Uterus (tissue), 4 donors: ENCODE results near the gene ANOS1. TPM values are rescaled to one million over a fixed set of nuclear protein-coding genes. Genes with fewer than 3 reads are reported as not detected.

ENCODE experiments used
- DNase-seq, 2 donors: peaks; one replicate each; pipeline ENCODE4 v3.0.0-alpha.2; 2019 to 2020
- H3K27ac ChIP-seq, 2 donors: fragments of 200-600 bp; sonication (generic); 1 replicate in 1 of 2; 2 replicates in 1 of 2; pipeline ENCODE4 v1.5.1; 2016 to 2018
- H3K27me3 ChIP-seq, 2 donors: fragments of 200-600 bp; sonication (generic); one replicate each; pipeline ENCODE4 v1.5.1; 2018 to 2019; ENCODE audit warnings: control low read depth in 1 of 2
- H3K36me3 ChIP-seq, 2 donors: fragments of 200-600 bp; sonication (generic); one replicate each; pipeline ENCODE4 v1.5.1; 2019; ENCODE audit warnings: control low read depth in 1 of 2
- H3K4me1 ChIP-seq, 2 donors: fragments of 200-600 bp; sonication (generic); one replicate each; pipeline ENCODE4 v1.5.1; 2018 to 2019; ENCODE audit warnings: control low read depth in 1 of 2
- H3K4me3 ChIP-seq, 2 donors: fragments of 200-600 bp; sonication (generic); 1 replicate in 1 of 2; 2 replicates in 1 of 2; pipeline ENCODE4 v1.5.1; 2018 to 2019; ENCODE audit warnings: mild to moderate bottlenecking in 1 of 2
- H3K9me3 ChIP-seq, 2 donors: fragments of 200-600 bp; sonication (generic); one replicate each; pipeline ENCODE4 v1.5.1; 2019; ENCODE audit warnings: control low read depth in 1 of 2
- POLR2A ChIP-seq, 2 donors: fragments of 450-650 bp; IDR thresholded peaks; one replicate each; pipeline ENCODE4 v1.6.1; 2016; ENCODE audit warnings: antibody characterized with exemption in 2 of 2, mild to moderate bottlenecking in 1 of 2, moderate library complexity in 1 of 2
- intact Hi-C: fragments of 100-400 bp; cut with DNase I; formaldehyde crosslinking; loops from one replicate; pipeline ENCODE4 v1.15.1; 2023; ENCODE audit warnings: low total_unique reads
- total RNA-seq, 4 donors: library from RNA; depleted of rRNA in 3 of 4; stranded (reverse); fragments of >200 nt in 3 of 4; gene quantifications; one replicate each; pipeline versions ENCODE4 v1.1.0 to v1.2.4, GENCODE V29; 2014 to 2023
- TF ChIP-seq, protein P1 (sequence below), 4 experiments: fragments of 200-600 bp in 2 of 4; fragments of 450-650 bp in 2 of 4; sonication (generic) in 2 of 4; IDR thresholded peaks; one replicate each; pipeline ENCODE4 v1.5.1; 2016 to 2019; ENCODE audit warnings: antibody characterized with exemption in 4 of 4, mild to moderate bottlenecking in 2 of 4, moderate library complexity in 1 of 4
- donor health status: DM: yes; HTN: yes; CAD: no.

ANOS1 gene
- total RNA-seq, 4 donors from 2014 or later, result 0.26 to 10.6 (median 1.2) TPM

DNA sequence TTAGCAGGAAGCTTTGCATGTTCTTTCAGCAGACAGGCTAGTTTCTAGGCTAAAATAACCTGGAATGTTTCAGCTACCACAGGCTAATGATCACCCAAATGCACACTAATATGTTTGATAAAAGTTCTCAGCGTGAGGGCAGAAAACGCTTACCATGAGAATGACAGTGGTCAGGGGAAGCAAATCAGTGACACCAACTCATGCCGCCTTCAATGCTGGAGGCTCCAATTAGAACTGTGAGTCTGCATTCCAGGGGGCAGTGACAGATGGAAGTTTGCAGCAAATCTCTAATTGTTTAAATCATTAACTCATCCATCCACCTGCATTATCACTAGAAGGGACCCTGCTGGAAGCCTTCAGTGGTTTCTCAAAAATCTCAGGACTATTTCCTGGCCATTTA is 43.2 kb downstream of the ANOS1 start:
- H3K9me3 ChIP-seq, result no peaks in the 10 kb centered on the region
- no peaks in the 10 kb centered on the region for H3K36me3 ChIP-seq
- H3K27ac ChIP-seq, result no peak overlapping the region
- no peak overlapping the region for H3K4me3 ChIP-seq
- H3K27me3 ChIP-seq, result no peaks in the 10 kb centered on the region
- no peak for TF ChIP-seq POLR2A (IDR thresholded peaks at IDR 0.05)
- TF ChIP-seq, protein P1, sequence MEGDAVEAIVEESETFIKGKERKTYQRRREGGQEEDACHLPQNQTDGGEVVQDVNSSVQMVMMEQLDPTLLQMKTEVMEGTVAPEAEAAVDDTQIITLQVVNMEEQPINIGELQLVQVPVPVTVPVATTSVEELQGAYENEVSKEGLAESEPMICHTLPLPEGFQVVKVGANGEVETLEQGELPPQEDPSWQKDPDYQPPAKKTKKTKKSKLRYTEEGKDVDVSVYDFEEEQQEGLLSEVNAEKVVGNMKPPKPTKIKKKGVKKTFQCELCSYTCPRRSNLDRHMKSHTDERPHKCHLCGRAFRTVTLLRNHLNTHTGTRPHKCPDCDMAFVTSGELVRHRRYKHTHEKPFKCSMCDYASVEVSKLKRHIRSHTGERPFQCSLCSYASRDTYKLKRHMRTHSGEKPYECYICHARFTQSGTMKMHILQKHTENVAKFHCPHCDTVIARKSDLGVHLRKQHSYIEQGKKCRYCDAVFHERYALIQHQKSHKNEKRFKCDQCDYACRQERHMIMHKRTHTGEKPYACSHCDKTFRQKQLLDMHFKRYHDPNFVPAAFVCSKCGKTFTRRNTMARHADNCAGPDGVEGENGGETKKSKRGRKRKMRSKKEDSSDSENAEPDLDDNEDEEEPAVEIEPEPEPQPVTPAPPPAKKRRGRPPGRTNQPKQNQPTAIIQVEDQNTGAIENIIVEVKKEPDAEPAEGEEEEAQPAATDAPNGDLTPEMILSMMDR (IDR thresholded peaks at IDR 0.05), result no peak
- no peak for DNase-seq
- intact Hi-C loops, result no loop called here
- H3K4me1 ChIP-seq, result no peaks in the 10 kb centered on the region

DNA sequence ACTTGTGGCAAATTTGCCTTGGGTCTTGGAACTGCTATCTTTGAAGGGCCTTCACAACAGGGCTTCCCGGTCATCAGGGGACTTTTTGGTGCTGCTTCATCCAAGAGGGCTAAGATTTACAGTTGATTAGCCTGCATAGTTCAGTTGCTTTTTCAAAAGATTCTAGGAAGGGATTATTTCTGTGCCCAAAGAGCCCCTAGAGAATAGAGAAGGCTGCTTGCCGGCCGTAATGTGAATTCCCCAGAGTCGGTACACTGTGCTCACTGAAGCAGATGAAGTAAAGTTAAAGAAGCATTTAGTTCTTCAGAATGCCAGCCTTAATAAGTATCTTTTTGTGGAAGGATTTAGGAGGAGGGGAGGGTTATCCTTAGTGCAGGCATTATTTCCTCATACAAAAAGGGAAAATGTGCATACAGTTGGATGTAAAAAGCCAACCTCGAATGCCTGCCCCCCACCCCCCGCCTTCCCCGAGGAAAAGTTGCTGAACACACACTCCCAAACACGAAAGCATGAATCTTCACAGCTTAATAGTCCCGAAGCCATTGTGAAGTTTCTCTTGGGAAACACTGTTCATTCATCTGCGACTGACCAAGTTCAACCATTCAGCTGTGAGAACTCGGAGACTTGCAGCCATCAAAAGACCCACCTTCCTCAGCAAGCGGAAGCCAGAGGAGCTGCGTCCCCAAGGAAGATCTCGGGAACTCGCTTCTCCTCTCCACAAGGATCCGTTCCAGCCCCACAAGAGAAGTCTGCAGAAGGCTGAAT is 47.6 kb downstream of the ANOS1 start:
- Histone ChIP-seq H3K4me3 (no peak overlapping the region), H3K27ac (no peak overlapping the region), H3K4me1 (no peaks in the 10 kb centered on the region), H3K27me3 (no peaks in the 10 kb centered on the region), H3K9me3 (no peaks in the 10 kb centered on the region), H3K36me3 (no peaks in the 10 kb centered on the region)
- no peak for DNase-seq
- intact Hi-C loops, result no loop called here
- TF ChIP-seq, protein P1 (IDR thresholded peaks at IDR 0.05), result no peak
- TF ChIP-seq POLR2A (IDR thresholded peaks at IDR 0.05), result no peak

DNA sequence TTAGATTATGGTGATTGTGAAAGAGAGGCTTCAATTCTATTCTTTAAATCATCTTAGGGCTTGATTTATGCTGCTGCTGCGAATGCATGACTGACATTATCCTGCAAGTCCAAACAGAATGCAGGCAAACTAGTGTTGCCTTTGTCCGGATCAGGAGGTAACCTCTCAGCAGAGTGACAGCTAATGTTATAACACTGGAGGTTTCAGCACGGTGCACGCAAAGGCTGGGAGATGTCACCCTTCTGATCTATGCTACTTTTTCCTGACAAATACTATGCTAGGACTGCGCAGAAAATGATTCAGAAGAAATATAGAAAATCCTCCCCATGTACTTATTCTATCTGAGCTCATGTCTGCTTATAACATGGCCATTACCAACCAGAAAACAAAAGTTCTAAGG is 48.2 kb downstream of the ANOS1 start:
- Histone ChIP-seq H3K27ac (no peak overlapping the region), H3K4me3 (no peak overlapping the region), H3K27me3 (no peaks in the 10 kb centered on the region), H3K36me3 (no peaks in the 10 kb centered on the region), H3K9me3 (no peaks in the 10 kb centered on the region), H3K4me1 (no peaks in the 10 kb centered on the region)
- no peak for TF ChIP-seq POLR2A (IDR thresholded peaks at IDR 0.05)
- DNase-seq, result no peak
- intact Hi-C loops, result no loop called here

DNA sequence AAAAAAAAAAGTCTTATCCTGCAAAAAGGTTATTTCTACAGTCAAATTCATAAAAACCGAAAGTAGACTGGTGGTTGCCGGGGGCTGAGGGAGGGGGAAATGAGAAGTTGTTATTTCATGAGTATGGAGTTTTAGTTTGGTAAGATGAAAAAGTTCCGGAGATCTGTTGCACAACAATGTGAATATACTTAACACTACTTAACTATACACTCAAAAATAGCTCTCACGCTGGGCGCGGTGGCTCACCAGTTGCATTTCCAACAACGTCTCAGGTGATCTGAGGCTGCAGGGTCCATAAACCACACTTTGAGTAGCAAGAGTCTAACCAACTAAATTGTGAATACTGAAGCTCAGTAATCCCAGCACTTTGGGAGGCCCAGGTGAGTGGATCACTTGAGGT is 52.4 kb downstream of the ANOS1 start:
- Histone ChIP-seq H3K27ac (no peak overlapping the region), H3K27me3 (no peaks in the 10 kb centered on the region), H3K4me1 (no peaks in the 10 kb centered on the region), H3K36me3 (no peaks in the 10 kb centered on the region), H3K9me3 (no peaks in the 10 kb centered on the region), H3K4me3 (no peak overlapping the region)
- TF ChIP-seq, protein P1 (IDR thresholded peaks at IDR 0.05), result no peak
- TF ChIP-seq POLR2A (IDR thresholded peaks at IDR 0.05), result no peak
- DNase-seq, result no peak
- intact Hi-C loops, result no loop called here

DNA sequence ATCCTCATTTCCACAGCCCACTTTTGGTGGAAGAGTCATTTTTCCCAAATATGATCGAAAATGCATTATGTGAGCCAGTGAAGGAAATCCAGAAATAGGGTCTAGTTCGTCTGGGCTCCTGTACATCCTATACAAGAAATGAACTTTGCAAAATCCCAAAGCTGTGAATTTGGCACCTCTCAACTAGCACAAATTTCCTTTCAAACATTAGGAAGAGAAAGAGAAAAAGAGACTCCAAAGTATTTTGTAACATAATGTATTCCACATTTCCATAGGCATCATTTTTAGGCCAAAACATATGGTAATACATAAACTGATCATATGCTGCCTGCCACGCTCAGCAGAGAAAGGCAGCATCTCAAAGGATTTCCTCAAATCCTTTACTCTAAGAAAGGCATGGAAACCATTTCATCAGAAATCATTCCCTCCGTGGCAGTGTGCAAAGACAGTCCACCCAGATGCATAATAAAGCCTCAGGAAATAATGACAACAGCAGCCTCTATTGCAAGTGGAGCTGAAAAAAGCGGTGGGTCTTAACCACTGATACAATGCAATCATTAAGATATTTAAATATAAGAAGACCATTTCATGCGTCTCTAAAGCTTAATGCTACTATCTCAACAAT is 56.8 kb downstream of the ANOS1 start:
- Histone ChIP-seq H3K4me3 (no peak overlapping the region), H3K27me3 (no peaks in the 10 kb centered on the region), H3K9me3 (no peaks in the 10 kb centered on the region), H3K4me1 (no peaks in the 10 kb centered on the region), H3K36me3 (no peaks in the 10 kb centered on the region), H3K27ac (no peak overlapping the region)
- DNase-seq, result no peak
- intact Hi-C loops, result no loop called here
- TF ChIP-seq, protein P1 (IDR thresholded peaks at IDR 0.05), result no peak
- TF ChIP-seq POLR2A (IDR thresholded peaks at IDR 0.05), result no peak
